NCI-H526 (cell line): ENCODE results near the gene EEF1AKMT4.

Experiments
- DNase-seq, 2 experiments: peaks; one replicate each; lab custom pipeline; 2025; lab: John Stamatoyannopoulos, UW

EEF1AKMT4 gene

DNA sequence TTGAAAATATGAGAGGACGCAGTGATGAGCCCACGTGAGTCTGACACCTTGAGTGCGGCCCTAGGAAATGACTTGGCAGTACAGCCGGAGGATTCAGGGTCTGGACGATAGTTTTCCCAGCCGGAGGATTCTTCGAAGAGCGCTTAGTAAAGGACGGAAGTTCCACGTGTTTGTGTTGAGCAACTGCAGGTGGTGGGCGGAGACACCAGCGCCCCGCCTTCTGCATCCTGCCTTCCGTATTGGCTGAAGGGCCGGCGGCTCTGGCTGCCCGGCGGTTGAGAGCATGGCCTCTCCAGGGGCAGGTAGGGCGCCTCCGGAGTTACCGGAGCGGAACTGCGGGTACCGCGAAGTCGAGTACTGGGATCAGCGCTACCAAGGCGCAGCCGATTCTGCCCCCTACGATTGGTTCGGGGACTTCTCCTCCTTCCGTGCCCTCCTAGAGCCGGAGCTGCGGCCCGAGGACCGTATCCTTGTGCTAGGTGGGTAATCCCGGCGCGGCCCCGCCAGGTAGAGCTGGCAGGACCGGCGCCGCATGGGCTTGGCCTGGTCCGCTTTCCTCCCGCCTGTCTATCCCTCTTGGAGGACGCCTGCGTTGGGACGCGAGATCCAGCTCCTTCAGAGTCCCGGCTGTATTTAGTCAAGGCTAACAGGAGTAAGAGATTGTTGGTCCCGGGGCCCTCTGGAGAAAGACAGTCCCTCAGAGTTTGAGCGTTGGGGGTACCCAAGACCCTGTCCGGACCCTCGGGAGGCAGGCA is at the start of gene EEF1AKMT4:
EEF1AKMT4 (plus strand) TSS at position 261 of the 755 bp plus-strand sequence; CDS start at position 284, 23 bp downstream.
- DNase-seq = peak; percentile 95 to 99

GRCh38 chr3:184200825-184201224 is 48.6 kb upstream of the EEF1AKMT4 start:
- no peak for DNase-seq

GRCh38 chr3:184203526-184203925 is 45.9 kb upstream of the EEF1AKMT4 start:
- DNase-seq = no peak

DNA sequence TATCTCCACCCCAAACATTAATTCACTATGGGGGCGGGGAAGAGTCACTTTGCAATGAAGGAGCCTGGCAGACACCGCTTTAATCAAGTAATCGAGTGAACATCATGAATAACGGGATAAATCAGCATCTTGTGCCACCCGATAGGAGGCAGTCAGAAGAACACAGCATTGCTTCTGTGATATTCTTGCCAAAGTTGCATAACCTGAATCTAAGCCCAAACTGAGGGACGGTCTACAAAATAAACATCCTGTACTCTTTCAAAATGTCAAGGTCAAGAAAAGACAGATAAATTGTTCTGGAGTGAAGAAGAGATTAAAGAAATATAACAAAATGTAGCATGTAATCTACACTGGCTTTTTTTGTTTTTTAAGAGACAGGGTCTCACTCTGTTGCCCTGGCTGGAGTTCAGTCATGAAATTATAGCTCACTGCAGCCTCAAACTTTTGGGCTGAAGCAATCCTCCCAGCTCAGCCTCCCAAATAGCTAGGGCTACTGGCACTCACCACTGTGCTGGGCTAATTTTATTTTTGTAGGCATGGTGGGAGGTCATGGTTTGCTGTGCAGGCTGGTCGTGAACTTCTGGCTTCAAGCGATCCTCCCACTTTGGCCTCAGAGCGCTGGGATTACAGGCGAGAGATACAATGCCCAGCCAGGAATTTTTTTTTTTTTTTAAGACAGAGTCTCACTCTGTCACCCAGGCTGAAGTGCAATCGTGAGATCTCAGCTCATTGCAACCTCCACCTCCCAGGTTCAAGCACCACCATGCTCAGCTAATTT is 40.1 kb upstream of the EEF1AKMT4 start:
- no peak for DNase-seq

GRCh38 chr3:184211297-184211696 is 38.2 kb upstream of the EEF1AKMT4 start:
- no peak for DNase-seq

GRCh38 chr3:184211718-184212117 is 37.8 kb upstream of the EEF1AKMT4 start:
- no peak for DNase-seq

DNA sequence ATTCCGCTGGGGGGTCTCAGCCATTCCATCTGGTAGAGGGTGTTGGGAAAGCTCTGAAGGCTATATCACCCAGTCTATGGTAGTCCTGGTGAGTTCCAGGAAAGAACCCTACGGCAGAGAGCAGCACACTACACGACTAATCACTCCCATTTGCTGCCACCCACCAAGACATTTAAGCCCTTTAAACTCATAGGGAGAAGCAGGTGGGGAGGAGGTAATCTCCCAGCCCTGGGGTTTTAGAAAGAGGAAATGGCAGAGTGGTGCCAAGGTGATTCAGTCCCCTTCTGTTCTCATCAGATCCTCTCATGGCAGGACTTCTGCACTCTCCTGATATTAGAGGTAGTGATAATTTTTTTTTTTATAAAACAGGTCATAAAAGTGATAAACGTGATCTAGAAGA is 30.7 kb upstream of the EEF1AKMT4 start:
- no peak for DNase-seq

DNA sequence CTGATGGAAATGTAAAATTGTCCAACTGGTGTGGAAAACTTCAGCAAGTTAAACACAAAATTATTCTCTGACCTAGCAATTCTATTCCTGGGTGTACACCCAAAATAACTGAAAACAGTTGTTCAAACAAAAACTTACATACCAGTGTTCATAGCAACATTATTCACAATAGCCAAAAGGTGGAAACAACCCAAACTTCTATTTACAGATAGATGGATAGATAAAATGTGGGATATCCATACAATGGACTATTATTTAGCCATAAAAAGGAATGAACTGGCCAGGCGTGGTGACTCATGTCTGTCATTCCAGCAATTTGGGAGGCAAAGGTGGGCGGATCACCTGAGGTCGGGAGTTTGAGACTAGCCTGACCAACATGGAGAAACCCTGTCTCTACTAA is 27.0 kb upstream of the EEF1AKMT4 start:
- no peak for DNase-seq

GRCh38 chr3:184223946-184224345 is 25.5 kb upstream of the EEF1AKMT4 start:
- DNase-seq = no peak

DNA sequence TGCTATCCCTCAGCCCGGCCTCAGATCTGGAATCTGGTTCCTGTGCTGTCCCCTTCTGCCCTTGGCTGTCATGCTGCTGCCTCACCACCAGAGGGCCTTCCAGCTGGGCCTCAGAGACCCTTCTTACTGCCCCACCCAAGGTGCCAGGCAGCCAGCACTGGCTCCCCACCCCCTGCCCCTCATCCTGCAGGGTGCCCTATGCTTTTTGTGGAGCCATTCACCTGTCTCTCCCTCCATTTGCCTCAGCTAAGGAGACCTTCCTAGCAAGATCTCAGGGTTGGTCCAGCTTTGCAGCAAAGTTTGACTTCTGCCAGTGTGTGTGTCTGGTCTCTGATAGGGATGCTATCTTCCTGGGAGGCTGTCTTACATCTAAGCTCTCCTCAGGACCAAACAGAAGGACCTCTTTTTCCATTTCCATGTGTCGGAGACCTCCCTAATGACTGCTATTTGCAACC is 22.0 kb upstream of the EEF1AKMT4 start:
- peak in 1 of 2 experiments; percentile 56 for DNase-seq

GRCh38 chr3:184228376-184229137 is 20.9 kb upstream of the EEF1AKMT4 start:
- no peak for DNase-seq

GRCh38 chr3:184229394-184230080 is 19.9 kb upstream of the EEF1AKMT4 start, which contains the start of gene VWA5B2:
VWA5B2 (plus strand) TSS chr3:184229585; CDS start chr3:184230529, 944 bp downstream.
- peak; percentile 62 to 92 for DNase-seq

DNA sequence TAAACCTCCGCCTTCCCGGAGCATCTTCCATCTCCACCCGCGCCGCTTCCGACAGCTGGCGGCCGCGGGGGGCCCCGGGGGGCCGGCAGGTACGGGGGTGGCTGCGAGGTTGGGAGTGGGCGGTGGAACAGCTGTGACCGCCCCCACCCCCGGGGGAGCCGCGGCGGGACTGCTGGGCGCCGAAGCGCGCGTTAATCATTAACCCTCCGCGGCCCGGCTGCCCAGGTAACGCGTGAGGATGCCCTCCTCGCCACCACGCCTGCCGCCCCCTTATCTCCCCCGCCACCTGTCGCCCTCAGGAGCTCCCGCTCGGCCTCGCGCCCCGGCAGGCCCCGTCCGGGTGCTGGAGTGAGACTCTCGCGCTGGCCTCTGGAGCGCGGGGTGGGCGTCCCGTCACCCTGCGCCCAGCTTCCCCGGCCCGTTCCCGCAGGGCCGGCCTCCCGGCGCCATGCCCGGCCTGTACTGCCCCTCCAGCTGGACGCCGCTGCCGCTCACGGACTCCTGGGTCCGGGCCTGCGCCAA is 19.3 kb upstream of the EEF1AKMT4 start:
- peak; percentile 30 to 81 for DNase-seq

DNA sequence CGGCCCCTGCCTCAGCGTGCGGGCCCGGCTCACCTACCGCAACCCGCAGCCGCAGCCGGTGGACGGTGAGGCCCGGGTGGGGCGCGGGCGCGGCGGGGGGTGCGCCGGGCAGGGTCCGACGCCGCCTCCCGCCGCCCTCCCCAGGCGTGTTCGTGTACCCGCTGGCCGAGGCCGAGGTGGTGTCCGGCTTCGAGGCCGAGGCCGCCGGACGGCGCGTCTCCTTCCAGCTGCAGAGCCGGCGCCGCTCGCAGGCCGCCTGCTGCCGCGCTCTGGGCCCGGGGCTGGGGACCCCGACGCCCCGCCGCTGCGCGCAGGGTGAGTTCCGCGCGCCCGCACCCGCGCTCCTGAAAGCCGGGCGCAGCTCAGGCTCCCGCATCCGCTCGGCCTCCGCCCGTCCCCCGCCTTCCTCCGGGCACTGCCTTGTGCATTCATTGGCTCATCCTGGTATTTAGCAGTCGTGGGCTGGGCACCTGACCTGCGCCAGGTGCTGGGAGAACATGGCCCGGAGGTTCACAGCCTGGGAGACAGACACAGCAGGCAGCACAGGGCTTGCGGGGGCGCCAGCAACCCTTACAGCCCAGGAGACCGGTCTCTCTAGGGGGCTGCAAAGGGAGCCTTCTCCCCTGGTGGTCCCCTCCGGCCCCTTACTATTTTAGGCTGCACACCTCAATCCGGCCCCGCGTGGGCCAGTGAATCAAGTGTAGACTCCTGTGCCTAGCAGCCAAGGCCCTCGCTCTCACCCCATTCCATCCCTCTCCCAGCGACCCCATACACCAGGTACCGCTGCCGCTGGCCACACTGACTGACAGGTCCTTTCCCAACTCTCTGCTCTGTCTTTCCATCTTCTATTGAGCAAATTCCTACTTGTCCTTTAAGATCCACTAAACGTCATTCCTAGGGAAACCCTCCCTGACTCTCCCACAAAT is 18.6 kb upstream of the EEF1AKMT4 start:
- DNase-seq = peak; percentile 41 to 87

- DNase-seq = no peak
Measured at GRCh38 chr3:184231671-184232070, 17.8 kb upstream of the EEF1AKMT4 start.

GRCh38 chr3:184233127-184233843 is 16.2 kb upstream of the EEF1AKMT4 start:
- DNase-seq = no peak

DNA sequence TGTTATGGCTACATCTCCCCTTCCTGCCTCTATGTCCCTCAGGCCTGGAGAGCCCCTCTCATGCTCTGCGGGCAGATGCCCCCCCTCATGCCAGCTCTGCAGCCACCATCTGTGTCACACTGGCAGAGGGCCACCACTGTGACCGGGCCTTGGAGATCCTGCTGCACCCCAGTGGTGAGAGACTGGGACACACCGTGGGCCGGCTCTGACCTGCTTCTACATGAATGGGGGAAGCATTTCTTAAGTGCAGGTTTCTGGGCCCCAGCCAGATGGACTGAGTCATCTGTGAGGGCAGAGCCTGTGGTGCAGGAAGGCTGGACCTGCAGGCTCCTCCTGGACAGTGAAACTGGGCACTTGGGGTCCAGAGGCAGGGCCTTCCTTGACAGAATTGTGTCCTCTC is 15.2 kb upstream of the EEF1AKMT4 start:
- no peak for DNase-seq

DNA sequence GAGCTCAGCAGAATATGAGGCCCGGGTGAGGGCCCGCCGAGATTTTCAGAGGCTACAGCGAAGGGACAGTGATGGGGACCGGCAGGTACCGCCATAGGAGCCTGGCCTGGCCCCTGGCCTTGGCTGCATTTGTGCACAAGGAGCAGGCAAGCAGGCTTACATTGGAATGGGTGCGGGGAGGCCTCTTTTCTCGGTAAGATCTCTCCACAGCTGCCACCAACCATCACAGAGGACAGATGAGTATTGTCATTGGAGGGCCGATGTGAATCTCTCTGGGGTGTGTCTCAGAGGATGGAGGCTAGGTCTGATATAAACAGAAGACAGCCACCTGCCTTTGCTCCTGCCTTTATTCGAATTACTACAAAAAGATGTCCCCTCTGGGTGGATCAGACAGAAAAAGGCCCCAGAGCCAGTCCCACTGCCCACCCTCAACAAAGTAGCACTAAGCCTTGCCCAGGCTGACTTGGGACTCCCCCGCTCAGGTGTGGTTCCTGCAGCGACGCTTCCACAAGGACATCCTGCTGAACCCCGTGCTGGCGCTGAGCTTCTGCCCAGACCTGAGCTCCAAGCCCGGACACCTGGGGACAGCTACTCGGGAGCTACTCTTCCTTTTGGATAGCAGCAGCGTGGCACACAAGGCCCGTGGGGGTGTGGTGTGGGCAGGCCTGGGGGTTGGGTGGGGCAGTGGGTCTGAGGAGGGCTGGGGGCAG is 14.6 kb upstream of the EEF1AKMT4 start:
- no peak for DNase-seq
